GM12874 (cell line): Measurements from ENCODE around the gene ST7.

Source experiments
- CTCF ChIP-seq: IDR thresholded peaks from 2 replicates; pipeline ENCODE4 v1.5.1; 2011; ENCODE audit warnings: low read depth, mild to moderate bottlenecking, control low read depth, low read length, moderate library complexity; ENCODE audit not compliant: insufficient read depth

The ST7 gene

GRCh38 chr7:117163101-117163500 is 209.8 kb downstream of the ST7 start:
- no peak for TF ChIP-seq CTCF

- TF ChIP-seq CTCF = no peak
Observed at GRCh38 chr7:117164620-117165019, 211.3 kb downstream of the ST7 start.

- no peak for TF ChIP-seq CTCF
Observed at GRCh38 chr7:117165656-117166055, 212.4 kb downstream of the ST7 start.

GRCh38 chr7:117169907-117170306 is 216.6 kb downstream of the ST7 start:
- TF ChIP-seq CTCF = no peak

GRCh38 chr7:117171106-117171505 is 217.8 kb downstream of the ST7 start:
- no peak for TF ChIP-seq CTCF

GRCh38 chr7:117172283-117172682 is 219.0 kb downstream of the ST7 start:
- TF ChIP-seq CTCF = no peak

GRCh38 chr7:117173035-117173770 is 219.9 kb downstream of the ST7 start:
- TF ChIP-seq CTCF = no peak
